GM21447 (cell line): ENCODE results near the gene AMMECR1L.
A peak's percentile ranks its signal among the peaks of the same experiment; 100 is the strongest.
"Not testable (repeated sequence)": the region's sequence is repeated elsewhere in the genome, so short reads cannot be mapped to it uniquely, and the experiment has no call there.

Source experiments
- ATAC-seq: cut with Tn5 transposase; IDR thresholded peaks from one replicate; pipeline ENCODE4 v1.9.1; 2021; ENCODE audit not compliant: unreplicated experiment

Gene AMMECR1L

GRCh38 chr2:127843677-127844076 lies 42.1 kb downstream of the AMMECR1L start:
- ATAC-seq: no peak

- ATAC-seq: no peak
Observed at GRCh38 chr2:127841466-127842178, 44.1 kb downstream of the AMMECR1L start.

GRCh38 chr2:127840893-127841292 lies 44.9 kb downstream of the AMMECR1L start:
- no peak for ATAC-seq

DNA sequence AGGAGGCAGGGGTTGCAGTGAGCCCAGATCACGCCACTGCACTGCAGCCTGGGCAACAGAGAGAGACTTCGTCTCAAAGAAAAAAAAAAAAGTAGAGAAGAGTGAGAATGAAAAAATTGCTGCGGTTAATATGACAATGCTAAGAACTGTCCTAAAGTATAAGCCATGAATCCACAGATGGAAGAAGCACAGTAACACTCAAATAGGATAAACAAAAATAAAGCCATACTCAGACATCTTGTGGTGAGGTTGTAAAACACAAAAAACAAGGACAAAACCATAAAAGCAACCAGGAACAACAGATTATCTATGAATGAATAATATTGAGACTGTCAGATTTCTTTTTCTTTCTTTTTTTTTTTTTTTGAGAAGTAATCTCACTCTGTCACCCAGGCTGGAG lies 50.8 kb downstream of the AMMECR1L start:
- ATAC-seq: no peak

GRCh38 chr2:127829845-127830246 lies 55.9 kb downstream of the AMMECR1L start:
- ATAC-seq: peak; percentile 98

- ATAC-seq: not testable (repeated sequence)
Observed at GRCh38 chr2:127826708-127827107, 59.0 kb downstream of the AMMECR1L start.

GRCh38 chr2:127826047-127826446 lies 59.7 kb downstream of the AMMECR1L start:
- ATAC-seq: no peak

DNA sequence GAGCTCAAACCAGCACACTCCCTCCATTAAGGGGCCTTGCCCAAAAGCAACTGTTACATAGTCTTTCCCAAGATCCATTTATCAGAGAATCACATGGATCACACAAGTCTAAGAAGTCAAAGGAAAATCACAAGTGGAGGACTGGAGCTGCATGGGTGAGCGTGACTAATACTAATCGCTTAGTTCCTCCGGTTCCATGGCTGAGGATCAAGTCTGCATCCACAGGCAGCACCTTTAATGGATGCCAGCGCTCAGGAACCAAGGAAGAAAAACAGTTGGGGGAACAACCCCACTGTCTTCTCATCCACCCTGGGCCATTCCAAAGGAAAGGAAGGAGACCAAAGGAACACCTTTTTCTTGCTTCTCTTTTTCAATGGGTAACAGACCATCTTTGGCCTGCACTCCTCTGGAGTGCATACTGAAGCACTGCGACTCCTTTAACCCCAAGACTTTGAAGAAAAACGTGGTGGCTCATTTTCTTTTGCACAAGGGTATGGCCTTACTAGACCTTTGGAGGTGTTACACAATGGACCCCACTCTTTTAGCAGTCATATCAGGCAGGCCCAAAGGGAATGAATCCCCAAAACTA lies 65.6 kb downstream of the AMMECR1L start:
- no peak for ATAC-seq

DNA sequence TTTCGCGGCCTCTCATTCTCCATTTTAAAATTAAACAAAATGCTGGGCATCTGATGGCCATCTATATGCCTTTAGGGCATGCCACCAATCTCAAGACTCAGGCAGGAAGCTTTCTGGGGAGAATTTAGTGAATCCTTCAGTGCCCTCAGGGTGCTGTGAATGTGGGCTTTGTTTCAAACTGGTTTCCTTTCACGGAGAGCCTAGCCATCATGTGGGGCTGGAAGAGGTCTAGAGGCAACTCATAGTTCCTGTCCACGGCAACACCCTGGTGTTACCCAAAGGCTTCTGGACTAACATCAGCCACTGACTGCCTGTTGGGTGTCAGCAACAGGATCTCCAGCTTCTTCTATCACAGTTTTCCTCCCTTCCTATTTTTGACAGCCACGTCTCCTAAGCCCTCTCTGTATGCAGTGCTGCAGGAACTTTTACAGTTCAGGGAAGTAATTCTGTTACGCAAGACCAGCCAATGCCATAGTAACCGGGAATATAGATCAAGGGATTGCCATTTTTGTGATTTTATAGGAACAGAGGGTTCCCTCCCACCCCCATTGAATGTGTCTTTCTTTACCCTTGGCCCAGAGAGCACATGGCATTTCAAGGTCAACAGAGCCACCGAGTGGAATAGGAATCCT lies 66.8 kb downstream of the AMMECR1L start:
- no peak for ATAC-seq

- no peak for ATAC-seq
Observed at GRCh38 chr2:127818241-127818640, 67.5 kb downstream of the AMMECR1L start.

- ATAC-seq: no peak
Observed at GRCh38 chr2:127814677-127815076, 71.1 kb downstream of the AMMECR1L start.

DNA sequence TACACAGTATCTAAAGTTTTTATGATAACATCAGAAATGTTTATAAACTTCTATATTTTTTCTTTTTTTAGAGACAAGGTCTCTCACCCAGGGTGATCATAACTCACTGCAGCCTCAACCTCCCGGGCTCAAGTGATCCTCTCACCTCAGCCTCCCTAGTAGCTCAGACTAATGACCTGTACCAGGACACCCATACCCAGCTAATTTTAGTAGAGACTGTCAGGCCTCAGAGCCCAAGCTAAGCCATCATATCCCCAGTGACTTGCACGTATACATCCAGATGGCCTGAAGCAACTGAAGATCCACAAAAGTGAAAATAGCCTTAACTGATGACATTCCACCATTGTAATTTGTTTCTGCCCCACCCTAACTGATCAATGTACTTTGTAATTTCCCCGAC lies 73.3 kb downstream of the AMMECR1L start:
- ATAC-seq: not testable (repeated sequence)
